ENCODE data around the gene GTSE1. TPM values are rescaled to one million over a fixed set of nuclear protein-coding genes. Genes with fewer than 3 reads are reported as not detected.

Gene GTSE1
- polyA plus RNA-seq, 1 donor = 7.9 TPM

Other genes with a start within 250 kb of the GTSE1 start
- 24.5 TPM for gene PPARA, start 146.3 kb upstream of the GTSE1 start, polyA plus RNA-seq (ENCODE audit: insufficient read length)
- gene CDPF1, start 46.6 kb upstream of the GTSE1 start, polyA plus RNA-seq (ENCODE audit: insufficient read length) = 14.2 TPM
- gene PKDREJ, start 33.5 kb upstream of the GTSE1 start, polyA plus RNA-seq (ENCODE audit: insufficient read length) = 0.58 TPM
- gene TTC38, start 28.9 kb upstream of the GTSE1 start, polyA plus RNA-seq (ENCODE audit: insufficient read length) = 20.4 TPM
- gene TRMU, start 38.8 kb downstream of the GTSE1 start, polyA plus RNA-seq (ENCODE audit: insufficient read length) = 30.1 TPM
- 7.6 TPM for gene CELSR1, start 240.8 kb downstream of the GTSE1 start, polyA plus RNA-seq (ENCODE audit: insufficient read length)

Data from hindlimb muscle (tissue), 1 donor.